HPDE6-E6E7 (cell line): Measurements from ENCODE around the gene KHDRBS2.

Experiments used
- DNase-seq: peaks from one replicate; pipeline ENCODE4 v3.0.0; 2011; ENCODE audit warnings: missing footprints; ENCODE audit errors: extremely low spot score

Gene KHDRBS2

GRCh38 chr6:62035952-62036351 is 250.1 kb downstream of the KHDRBS2 start:
- no peak for DNase-seq

GRCh38 chr6:62013719-62014118 is 272.3 kb downstream of the KHDRBS2 start:
- no peak for DNase-seq

GRCh38 chr6:62009445-62009844 is 276.6 kb downstream of the KHDRBS2 start:
- DNase-seq: no peak

GRCh38 chr6:61989616-61990015 is 296.4 kb downstream of the KHDRBS2 start:
- no peak for DNase-seq

- DNase-seq: no peak
Measured at GRCh38 chr6:61980622-61981021, 305.4 kb downstream of the KHDRBS2 start.

GRCh38 chr6:61977947-61978346 is 308.1 kb downstream of the KHDRBS2 start:
- peak; percentile 1 for DNase-seq

- DNase-seq: no peak
Measured at GRCh38 chr6:61977099-61977498, 308.9 kb downstream of the KHDRBS2 start.

- DNase-seq: no peak
Measured at GRCh38 chr6:61959196-61959595, 326.8 kb downstream of the KHDRBS2 start.

GRCh38 chr6:61953851-61954250 is 332.2 kb downstream of the KHDRBS2 start:
- no peak for DNase-seq

- no peak for DNase-seq
Measured at GRCh38 chr6:61951586-61951985, 334.4 kb downstream of the KHDRBS2 start.

GRCh38 chr6:61950811-61951210 is 335.2 kb downstream of the KHDRBS2 start:
- no peak for DNase-seq

GRCh38 chr6:61949971-61950370 is 336.1 kb downstream of the KHDRBS2 start:
- DNase-seq: no peak

- no peak for DNase-seq
Measured at GRCh38 chr6:61949161-61949560, 336.9 kb downstream of the KHDRBS2 start.

GRCh38 chr6:61947311-61947947 is 338.6 kb downstream of the KHDRBS2 start:
- no peak for DNase-seq

- DNase-seq: no peak
Measured at GRCh38 chr6:61940919-61941318, 345.1 kb downstream of the KHDRBS2 start.

GRCh38 chr6:61935242-61935846 is 350.7 kb downstream of the KHDRBS2 start:
- DNase-seq: no peak

GRCh38 chr6:61909486-61909885 is 376.5 kb downstream of the KHDRBS2 start:
- no peak for DNase-seq

GRCh38 chr6:61901748-61902147 is 384.3 kb downstream of the KHDRBS2 start:
- no peak for DNase-seq

GRCh38 chr6:61894536-61894935 is 391.5 kb downstream of the KHDRBS2 start:
- DNase-seq: no peak

GRCh38 chr6:61887423-61887822 is 398.6 kb downstream of the KHDRBS2 start:
- DNase-seq: no peak

- peak; percentile 3 for DNase-seq
Measured at GRCh38 chr6:61886608-61887259, 399.3 kb downstream of the KHDRBS2 start.

GRCh38 chr6:61869632-61870400 is 416.2 kb downstream of the KHDRBS2 start:
- no peak for DNase-seq
